Stimulated activated CD8-positive, alpha-beta memory T cell treated with anti-CD3 and anti-CD28 coated beads, Interleukin-7, amount 100 ng/mL, for 24 hours (primary cell): ENCODE results near the gene APBA3.

Experiments
- DNase-seq: peaks from one replicate; pipeline ENCODE4 v3.0.0-alpha.2; 2020; ENCODE audit warnings: low read depth

The APBA3 gene

GRCh38 chr19:3788996-3789778, 27.7 kb upstream of the APBA3 start:
- no peak for DNase-seq

GRCh38 chr19:3785938-3786824, 24.7 kb upstream of the APBA3 start, which contains the start of gene MATK:
MATK (minus strand) TSS chr19:3786381; CDS start chr19:3785135, 1,246 bp downstream.
- no peak for DNase-seq

- no peak for DNase-seq
These were observed 24.0 kb upstream of the APBA3 start for GRCh38 chr19:3785451-3785937.

- DNase-seq, result no peak
These were observed 23.3 kb upstream of the APBA3 start for GRCh38 chr19:3784607-3785450.

- DNase-seq, result no peak
These were observed 22.4 kb upstream of the APBA3 start for GRCh38 chr19:3783660-3784584.

- DNase-seq, result no peak
These were observed 21.4 kb upstream of the APBA3 start for GRCh38 chr19:3782903-3783302.

GRCh38 chr19:3782330-3782729, 20.8 kb upstream of the APBA3 start:
- DNase-seq, result no peak

GRCh38 chr19:3781603-3782002, 20.1 kb upstream of the APBA3 start:
- no peak for DNase-seq

- DNase-seq, result no peak
These were observed 19.4 kb upstream of the APBA3 start for GRCh38 chr19:3780786-3781304.

GRCh38 chr19:3778899-3779723, 17.6 kb upstream of the APBA3 start:
- no peak for DNase-seq

- DNase-seq, result no peak
These were observed 16.8 kb upstream of the APBA3 start for GRCh38 chr19:3778104-3778867.

GRCh38 chr19:3776479-3777040, 15.1 kb upstream of the APBA3 start:
- DNase-seq, result no peak

GRCh38 chr19:3775831-3776230, 14.3 kb upstream of the APBA3 start:
- no peak for DNase-seq

- no peak for DNase-seq
These were observed 13.9 kb upstream of the APBA3 start for GRCh38 chr19:3775374-3775711.

- DNase-seq, result no peak
These were observed 13.3 kb upstream of the APBA3 start for GRCh38 chr19:3774621-3775373.

GRCh38 chr19:3773814-3774515, 12.5 kb upstream of the APBA3 start:
- no peak for DNase-seq

- DNase-seq, result no peak
These were observed 10.5 kb upstream of the APBA3 start, which contains the start of gene RAX2 for GRCh38 chr19:3771906-3772455. RAX2 (minus strand) TSS chr19:3772228; CDS start chr19:3771742, 486 bp downstream.
